Heart right ventricle (tissue), 16 donors: ENCODE measurements around the gene KCTD4. TPM values are rescaled to one million over a fixed set of nuclear protein-coding genes. Genes with fewer than 3 reads are reported as not detected.

Experiments
- ATAC-seq, 8 donors: fragments of 200-7000 bp; cut with Tn5 transposase; one replicate each; pipeline ENCODE4 v1.9.1; 2020; ENCODE audit warnings: mild to moderate bottlenecking in 8 of 8, moderate library complexity in 8 of 8, moderate number of reproducible peaks in 1 of 8
- DNase-seq, 2 donors: peaks; one replicate each; pipeline ENCODE4 v3.0.0-alpha.2; 2020
- H3K27ac ChIP-seq, 10 donors: fragments of 200-600 bp; sonication (generic) in 2 of 10; one replicate each; pipeline versions ENCODE4 v1.5.0 to v1.8.0; 2020 to 2022; ENCODE audit warnings: mild to moderate bottlenecking in 3 of 10
- H3K27me3 ChIP-seq, 7 donors: fragments of 200-600 bp; one replicate each; pipeline ENCODE4 v1.8.0; 2021 to 2022; ENCODE audit warnings: mild to moderate bottlenecking in 2 of 7
- H3K36me3 ChIP-seq, 9 donors: fragments of 200-600 bp; sonication (generic) in 1 of 9; one replicate each; pipeline versions ENCODE4 v1.5.0 to v1.8.0; 2020 to 2022; ENCODE audit warnings: mild to moderate bottlenecking in 2 of 9
- H3K4me1 ChIP-seq, 9 donors: fragments of 200-600 bp; sonication (generic) in 1 of 9; one replicate each; pipeline versions ENCODE4 v1.5.0 to v1.8.0; 2020 to 2022; ENCODE audit warnings: mild to moderate bottlenecking in 4 of 9
- H3K4me3 ChIP-seq, 10 donors: fragments of 200-600 bp; sonication (generic) in 2 of 10; one replicate each; pipeline versions ENCODE4 v1.5.0 to v1.8.0; 2020 to 2022; ENCODE audit warnings: mild to moderate bottlenecking in 7 of 10, moderate library complexity in 2 of 10
- H3K9me3 ChIP-seq, 11 donors: fragments of 200-600 bp in 10 of 11; sonication (generic) in 2 of 11; one replicate each; pipeline versions ENCODE4 v1.5.0 to v1.8.0; 2013 to 2022; ENCODE audit warnings: mild to moderate bottlenecking in 2 of 11, control low read depth in 1 of 11, moderate library complexity in 1 of 11
- CTCF ChIP-seq, 9 donors: fragments of 200-600 bp; sonication (generic) in 2 of 9; IDR thresholded peaks; one replicate each; pipeline versions ENCODE4 v1.5.0 to v1.8.0; 2021 to 2022; ENCODE audit warnings: antibody characterized with exemption in 9 of 9, mild to moderate bottlenecking in 5 of 9, moderate library complexity in 1 of 9
- WGBS, 2 donors: extraction: QIAGEN DNeasy Blood & Tissue Kit; methylation state at CpG; one replicate each; pipeline ENCODE4 v1.1.7; 2013; ENCODE audit warnings: inconsistent platforms in 1 of 2; 5-methylcytosine and 5-hydroxymethylcytosine counted together
- intact Hi-C, 10 donors: fragments of 100-400 bp; cut with DNase I; formaldehyde crosslinking; loops; one replicate each; pipeline versions ENCODE4 v1.11.1 to v1.14.2; 2022
- polyA plus RNA-seq, 2 donors: library from polyadenylated mRNA; stranded (reverse); fragments of 200-250 nt; gene quantifications; one replicate each; pipeline ENCODE4 v1.2.3, GENCODE V29; 2013
- total RNA-seq, 10 donors: library from RNA; stranded (reverse); fragmentation: NEBNext Ultra II Directional in 3 of 10; extraction: Animal tissue kit (Norgen Biotek cat#: 25700) in 3 of 10; gene quantifications; one replicate each; pipeline versions ENCODE4 v1.2.1 to v1.2.4, GENCODE V29; 2021 to 2023
- donor health status: Arrhythmogenic right ventricular cardiomyopathy.
- donor health status: ischemic (EF 13 %, LVEDD 7.1; RV severe dilation, severe dysfunction).
- donor health status: healthy with polysubstance abuse.
- donor health status: DM: no; HTN: yes; CAD: no.
- donor health status: DM: no; HTN: no; CAD: no.
- donor health status: ischemic (EF 25% LVEDD 6.9; RV normal size, moderate dysfunction).
- donor health status: ischemic (EF 25% LVEDD 5.7; RV mildly dilated, moderate dysfunction).
- donor health status: healthy.
- donor health status: DM: yes; HTN: yes; CAD: no.
- donor health status: Ischemic cardiomyopathy.
- donor health status: ischemic (EF 35%, LVEDD 5.7; RV mildly dilated, moderate dysfunction).
- donor health status: nonischemic (EF 11% LVEDD 7.7; RV severe dilation, severe dysfunction).
- donor health status: DM: yes; HTN: yes; CAD: no.
- donor health status: PGD.
- donor health status: ischemic (EF 29% LVEDD 5.4; RV normal size, mild dysfunction).
- donor health status: nonischemic (EF 23%, LVEDD 6.1; RV moderate dilation, normal function).

The KCTD4 gene
- total and polyA plus RNA-seq, 12 donors: 0.01 to 0.16 (median 0.15) TPM; not detected in 9

DNA sequence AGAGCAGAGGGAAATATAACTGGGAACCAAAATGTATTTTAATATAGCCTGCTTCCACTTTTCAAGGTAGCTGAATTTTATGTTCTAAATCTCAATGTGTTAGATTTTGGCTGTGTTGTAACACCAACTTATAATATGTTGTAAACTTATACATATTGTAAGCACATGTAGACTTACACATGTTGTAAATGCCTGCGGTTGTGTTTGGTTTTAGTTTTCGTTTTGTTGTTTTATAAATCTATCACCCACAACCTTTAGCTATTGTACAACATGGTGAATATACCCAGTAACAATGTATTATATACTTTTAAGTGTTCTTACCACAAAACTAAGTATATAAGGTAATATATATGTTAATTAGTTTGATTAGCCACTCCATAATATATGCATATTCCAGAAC is 15.6 kb downstream of the KCTD4 start:
- no peak overlapping the region for H3K27ac ChIP-seq
- peaks cover 0 to 19% (median 0%) of the 10 kb centered on the region in 9 donors for H3K36me3 ChIP-seq
- 96 to 99% methylated on average over 2 of the region's 2 CpGs for WGBS, 2 donors
- H3K27me3 ChIP-seq: no peaks in the 10 kb centered on the region
- H3K4me3 ChIP-seq: no peak overlapping the region
- ATAC-seq: no peak
- no peak for DNase-seq
- no peak for TF ChIP-seq CTCF (IDR thresholded peaks at IDR 0.05)
- intact Hi-C loops: no loop called here
- no peaks in the 10 kb centered on the region for H3K4me1 ChIP-seq
- no peaks in the 10 kb centered on the region for H3K9me3 ChIP-seq

GRCh38 chr13:45184693-45185092 is 16.2 kb downstream of the KCTD4 start:
- H3K27ac ChIP-seq: no peak overlapping the region
- DNase-seq: no peak
- peaks cover 0 to 19% (median 0%) of the 10 kb centered on the region in 9 donors for H3K36me3 ChIP-seq
- ATAC-seq: no peak
- no peak for TF ChIP-seq CTCF (IDR thresholded peaks at IDR 0.05)
- H3K9me3 ChIP-seq: no peaks in the 10 kb centered on the region
- no peaks in the 10 kb centered on the region for H3K27me3 ChIP-seq
- H3K4me1 ChIP-seq: no peaks in the 10 kb centered on the region
- H3K4me3 ChIP-seq: no peak overlapping the region
- intact Hi-C loops: no loop called here
- 95 to 98% methylated on average over 5 of the region's 5 CpGs for WGBS, 2 donors

DNA sequence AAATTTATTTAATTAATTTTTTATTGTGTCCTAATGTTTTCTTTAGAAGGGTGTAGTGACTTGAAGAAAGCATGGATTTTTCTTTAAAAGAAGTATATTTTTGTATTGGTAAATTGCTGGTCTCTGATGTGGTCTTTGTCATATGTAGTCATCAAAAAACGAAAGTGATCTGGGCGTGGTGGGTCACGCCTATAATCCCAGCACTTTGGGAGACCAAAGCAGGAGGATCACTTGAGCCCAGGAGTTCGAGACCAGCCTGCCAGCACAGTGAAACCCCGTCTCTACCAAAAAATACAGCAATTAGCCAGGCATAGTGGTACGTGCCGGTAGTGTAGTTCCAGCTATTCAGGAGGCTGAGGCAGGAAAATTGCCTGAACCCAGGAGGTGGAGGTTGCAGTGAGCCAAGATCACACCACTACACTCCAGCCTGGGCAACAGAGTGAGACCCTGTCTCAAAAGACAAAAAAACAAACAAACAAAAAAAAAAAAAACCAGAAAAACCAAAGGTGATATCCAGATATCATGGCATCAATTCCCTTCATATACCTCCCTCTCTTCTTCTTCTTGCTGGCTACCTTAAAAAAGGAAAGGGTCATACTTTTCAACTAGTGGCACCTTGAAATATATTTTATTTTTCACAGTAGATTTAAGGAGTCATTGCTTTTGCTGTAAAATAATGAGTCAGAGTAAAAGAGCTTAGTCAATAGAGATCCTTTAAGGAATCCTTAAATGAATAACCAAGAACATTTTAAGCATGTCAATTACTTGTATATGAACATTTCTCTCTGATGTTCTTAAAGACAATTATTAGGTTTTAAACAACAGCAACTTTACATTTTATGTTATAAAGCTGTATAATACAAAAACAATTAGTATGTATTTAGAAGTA is 19.9 kb downstream of the KCTD4 start:
- peaks cover 0 to 19% (median 0%) of the 10 kb centered on the region in 9 donors for H3K36me3 ChIP-seq
- no peak overlapping the region for H3K4me3 ChIP-seq
- WGBS, 2 donors: 97 to 98% methylated on average over 7 of the region's 7 CpGs
- ATAC-seq: no peak
- TF ChIP-seq CTCF (IDR thresholded peaks at IDR 0.05): no peak
- intact Hi-C loops: no loop called here
- peaks cover 0 to 10% (median 0%) of the 10 kb centered on the region in 9 donors for H3K4me1 ChIP-seq
- H3K9me3 ChIP-seq: no peaks in the 10 kb centered on the region
- DNase-seq: no peak
- H3K27ac ChIP-seq: no peak overlapping the region
- H3K27me3 ChIP-seq: no peaks in the 10 kb centered on the region

DNA sequence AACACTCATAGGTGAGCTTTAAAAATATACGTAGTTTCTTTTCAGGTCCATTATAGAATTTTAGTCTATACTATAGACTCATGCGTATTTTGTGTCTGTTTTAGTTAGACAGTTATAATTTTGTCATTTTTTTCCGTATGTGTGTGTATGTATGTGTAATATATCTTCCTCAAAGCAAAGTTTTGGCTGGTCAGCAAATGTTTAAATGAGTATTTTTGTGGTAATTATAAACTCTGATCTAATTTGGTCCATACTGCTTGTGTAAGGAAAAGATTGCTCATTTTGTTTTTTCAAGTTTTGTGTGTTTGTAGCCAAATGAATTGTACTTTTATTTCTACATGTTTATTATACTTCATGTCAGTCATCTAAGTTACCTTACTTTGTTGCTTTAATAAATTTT is 20.5 kb downstream of the KCTD4 start:
- Histone ChIP-seq H3K4me1 (peaks cover 0 to 10% (median 0%) of the 10 kb centered on the region in 9 donors), H3K4me3 (no peak overlapping the region), H3K27ac (no peak overlapping the region), H3K36me3 (peaks cover 0 to 19% (median 0%) of the 10 kb centered on the region in 9 donors), H3K27me3 (no peaks in the 10 kb centered on the region), H3K9me3 (no peaks in the 10 kb centered on the region)
- no peak for DNase-seq
- 88% methylated on average over 3 of the region's 3 CpGs for WGBS, 2 donors
- TF ChIP-seq CTCF (IDR thresholded peaks at IDR 0.05): no peak
- ATAC-seq: no peak
- intact Hi-C loops: no loop called here
